ENCODE results near the gene ALDH8A1. TPM values are rescaled to one million over a fixed set of nuclear protein-coding genes. Genes with fewer than 3 reads are reported as not detected.

ALDH8A1 gene
- total RNA-seq (1 to 10 TPM; 1.8 to 3.6 (median 2.1) TPM), total RNA-seq (0.24 to 5.2 (median 1.3) reads per million in 29 experiments)
- total RNA-seq (2013): 1.8 TPM

DNA sequence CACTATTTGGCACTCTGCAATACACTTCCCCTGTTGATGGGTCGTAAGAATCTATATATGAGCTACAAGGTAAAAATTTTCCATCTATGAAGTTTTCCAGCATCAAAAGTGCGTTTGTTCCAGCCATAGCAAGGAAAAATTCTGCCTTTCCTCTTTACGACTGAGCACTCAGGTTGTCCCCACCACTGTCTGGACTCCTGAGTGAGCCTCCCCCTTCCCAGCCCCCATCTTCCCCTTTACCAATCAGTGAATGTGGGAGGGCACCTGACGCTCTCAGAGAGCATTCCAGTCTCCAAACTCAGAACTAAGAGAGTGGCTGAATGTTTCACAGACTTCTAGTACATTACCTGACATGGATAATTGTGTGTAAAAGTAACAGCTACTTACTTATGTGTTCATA, at the start of gene ALDH8A1:
TSS of gene ALDH8A1 (minus strand) at position 175 of the 400 bp plus-strand sequence. CDS start at position 127, 48 bp downstream.
- Histone ChIP-seq H3K27ac (ENCODE audit: low read length) (no peak within 1 kb of the TSS), H3K9me3 (no peaks in the 10 kb centered on the region), H3K4me1 (ENCODE audit: control insufficient read depth in 1 of 2, extremely low read depth in 1 of 2, insufficient read depth in 2 of 2, low read length in 2 of 2) (no peaks in the 10 kb centered on the region), H3K27me3 (replicated peaks in 1 of 2; ENCODE audit: control insufficient read depth in 2 of 2, extremely low read depth in 1 of 2, insufficient read depth in 2 of 2, low read length in 1 of 2) (no peaks in the 10 kb centered on the region), H3K36me3 (ENCODE audit: control insufficient read depth in 2 of 2, extremely low read depth in 1 of 2, insufficient read depth in 1 of 2, low read length in 1 of 2) (no peaks in the 10 kb centered on the region), H3K4me3 (ENCODE audit: control insufficient read depth in 1 of 2, extremely low read depth in 1 of 2, low read length in 1 of 2) (no peak within 1 kb of the TSS)
- H3K27ac Mint-ChIP-seq: no peak within 1 kb of the TSS
- H3K9me3 Mint-ChIP-seq: peaks cover 0 to 3% (median 0%) of the 10 kb centered on the region in 3 donors
- H3K4me1 Mint-ChIP-seq: no peaks in the 10 kb centered on the region
- ChIA-PET CTCF (interaction anchor here (0.6 to 1.7 kb wide), 3 partner anchors 8 to 113 kb away, joined by 3 to 6 read pairs (median 3); no protein-coding TSS in a partner anchor), POLR2A (interaction anchor here in 1 of 2 donors (0.6 kb wide), 2 partner anchors 9 to 60 kb away, joined by 3 to 6 read pairs; no protein-coding TSS in a partner anchor)
- ATAC-seq (replicated peaks in 1 of 4) (no peak), DNase-seq (no peak)
- no peaks in the 10 kb centered on the region for H3K27me3 Mint-ChIP-seq
- 80% methylated on average over 1 of the region's 4 CpGs for WGBS (ENCODE audit: insufficient coverage)
- no peak within 1 kb of the TSS for H3K4me3 Mint-ChIP-seq
- H3K36me3 Mint-ChIP-seq: no peaks in the 10 kb centered on the region

DNA sequence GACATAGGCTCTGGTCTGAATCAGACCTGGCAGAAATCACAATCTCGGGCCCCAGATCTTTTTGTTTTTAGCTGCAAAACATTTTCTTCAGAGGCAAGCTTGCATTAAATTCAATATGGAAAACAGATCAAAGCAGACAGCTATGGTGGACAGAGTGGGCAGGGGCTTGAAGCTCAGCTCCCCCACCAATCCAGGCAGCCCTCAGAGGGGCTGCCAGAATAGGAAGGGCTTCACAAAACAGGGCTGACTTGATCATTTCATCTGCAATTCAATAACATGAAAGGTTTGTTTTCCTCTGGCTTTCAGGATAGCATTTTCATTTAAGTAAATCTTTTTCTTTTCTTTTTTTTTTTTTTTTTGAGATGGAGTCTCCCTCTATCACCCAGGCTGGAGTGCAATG, 49.2 kb upstream of the ALDH8A1 start:
- Mint-ChIP-seq H3K27me3 (no peaks in the 10 kb centered on the region), H3K4me3 (no peak overlapping the region), H3K9me3 (no peaks in the 10 kb centered on the region), H3K27ac (no peak overlapping the region), H3K4me1 (peaks cover 0 to 22% (median 5%) of the 10 kb centered on the region in 3 donors), H3K36me3 (peaks cover 36% of the 10 kb centered on the region)
- Histone ChIP-seq H3K36me3 (ENCODE audit: control insufficient read depth in 2 of 2, extremely low read depth in 1 of 2, insufficient read depth in 1 of 2, low read length in 1 of 2) (peaks cover 0 to 30% of the 10 kb centered on the region in 2 donors), H3K4me1 (ENCODE audit: control insufficient read depth in 1 of 2, extremely low read depth in 1 of 2, insufficient read depth in 2 of 2, low read length in 2 of 2) (peaks cover 0 to 2% of the 10 kb centered on the region in 2 experiments), H3K27me3 (replicated peaks in 1 of 2; ENCODE audit: control insufficient read depth in 2 of 2, extremely low read depth in 1 of 2, insufficient read depth in 2 of 2, low read length in 1 of 2) (no peaks in the 10 kb centered on the region), H3K4me3 (ENCODE audit: control insufficient read depth in 1 of 2, extremely low read depth in 1 of 2, low read length in 1 of 2) (no peak overlapping the region), H3K27ac (ENCODE audit: low read length) (no peak overlapping the region), H3K9me3 (no peaks in the 10 kb centered on the region)
- ChIA-PET POLR2A (interaction anchor here (0.7 to 0.8 kb wide), 2 partner anchors 482 to 654 kb away, joined by 6 to 8 read pairs; no protein-coding TSS in a partner anchor), CTCF (interaction anchor here in 1 of 2 donors (0.7 kb wide), 2 partner anchors 34 to 351 kb away, joined by 4 to 7 read pairs; no protein-coding TSS in a partner anchor)
- DNase-seq (no peak), ATAC-seq (replicated peaks in 1 of 4) (no peak)
- WGBS (ENCODE audit: insufficient coverage): no CpG with 5 or more reads among the region's 1 CpG

GRCh38 chr6:134997133-134997995, 47.5 kb upstream of the ALDH8A1 start:
- H3K4me3 ChIP-seq (ENCODE audit: control insufficient read depth in 1 of 2, extremely low read depth in 1 of 2, low read length in 1 of 2): no peak overlapping the region
- H3K36me3 Mint-ChIP-seq: peaks cover 41% of the 10 kb centered on the region
- ATAC-seq (replicated peaks in 1 of 4) (no peak), DNase-seq (no peak)
- peaks cover 0 to 17% (median under 1%) of the 10 kb centered on the region in 3 donors for H3K4me1 Mint-ChIP-seq
- POLR2A ChIA-PET: interaction anchor here in 1 of 2 donors (0.6 to 0.7 kb wide), 2 partner anchors 20 to 22 kb away, joined by 3 to 5 read pairs; no protein-coding TSS in a partner anchor
- H3K4me1 ChIP-seq (ENCODE audit: control insufficient read depth in 1 of 2, extremely low read depth in 1 of 2, insufficient read depth in 2 of 2, low read length in 2 of 2): peaks cover 0 to 2% of the 10 kb centered on the region in 2 experiments
- 71% methylated on average over 5 of the region's 9 CpGs for WGBS (ENCODE audit: insufficient coverage)
- peaks cover 0 to 36% of the 10 kb centered on the region in 2 donors for H3K36me3 ChIP-seq (ENCODE audit: control insufficient read depth in 2 of 2, extremely low read depth in 1 of 2, insufficient read depth in 1 of 2, low read length in 1 of 2)
- H3K9me3 Mint-ChIP-seq: no peaks in the 10 kb centered on the region
- no peak overlapping the region for H3K4me3 Mint-ChIP-seq
- no peaks in the 10 kb centered on the region for H3K27me3 Mint-ChIP-seq
- H3K9me3 ChIP-seq: no peaks in the 10 kb centered on the region
- H3K27me3 ChIP-seq (replicated peaks in 1 of 2; ENCODE audit: control insufficient read depth in 2 of 2, extremely low read depth in 1 of 2, insufficient read depth in 2 of 2, low read length in 1 of 2): no peaks in the 10 kb centered on the region
- CTCF ChIA-PET: interaction anchor here in 1 of 2 donors (0.6 kb wide), 1 partner anchor 275 kb away, joined by 3 read pairs; no protein-coding TSS in a partner anchor
- no peak overlapping the region for H3K27ac ChIP-seq (ENCODE audit: low read length)
- H3K27ac Mint-ChIP-seq: peak overlapping the region; percentile 4 to 29

DNA sequence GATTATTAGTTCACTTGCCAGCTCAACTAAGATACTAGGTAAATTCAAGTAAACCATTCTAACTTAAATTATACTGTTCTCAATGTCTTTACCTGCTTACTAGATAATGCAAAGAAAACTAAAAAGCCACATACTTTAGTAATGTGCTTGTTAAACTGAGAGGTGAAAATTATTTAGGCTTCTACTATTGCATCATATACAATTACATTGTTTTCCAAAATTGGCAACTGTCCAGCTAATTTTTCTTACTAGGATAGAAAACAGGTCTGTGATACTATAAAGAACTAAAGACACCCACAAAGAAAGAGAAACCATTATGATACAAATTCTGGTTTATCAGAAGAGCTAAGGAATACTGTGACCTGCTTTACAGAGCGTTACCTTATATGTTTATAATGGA, 45.6 kb upstream of the ALDH8A1 start:
- peaks cover 0 to 42% of the 10 kb centered on the region in 2 donors for H3K36me3 ChIP-seq (ENCODE audit: control insufficient read depth in 2 of 2, extremely low read depth in 1 of 2, insufficient read depth in 1 of 2, low read length in 1 of 2)
- Mint-ChIP-seq H3K36me3 (peaks cover 42% of the 10 kb centered on the region), H3K9me3 (no peaks in the 10 kb centered on the region), H3K27ac (no peak overlapping the region), H3K4me3 (no peak overlapping the region), H3K4me1 (peaks cover 1 to 16% (median 3%) of the 10 kb centered on the region in 3 donors), H3K27me3 (no peaks in the 10 kb centered on the region)
- CTCF ChIA-PET: interaction anchor here in 1 of 2 donors (1.1 kb wide), 1 partner anchor 9 kb away, joined by 4 read pairs; no protein-coding TSS in a partner anchor
- ATAC-seq (replicated peaks in 1 of 4): no peak
- H3K9me3 ChIP-seq: no peaks in the 10 kb centered on the region
- peaks cover 0 to 2% of the 10 kb centered on the region in 2 experiments for H3K4me1 ChIP-seq (ENCODE audit: control insufficient read depth in 1 of 2, extremely low read depth in 1 of 2, insufficient read depth in 2 of 2, low read length in 2 of 2)
- POLR2A ChIA-PET: no interaction called here
- no peak for DNase-seq
- no peak overlapping the region for H3K27ac ChIP-seq (ENCODE audit: low read length)
- no peak overlapping the region for H3K4me3 ChIP-seq (ENCODE audit: control insufficient read depth in 1 of 2, extremely low read depth in 1 of 2, low read length in 1 of 2)
- H3K27me3 ChIP-seq (replicated peaks in 1 of 2; ENCODE audit: control insufficient read depth in 2 of 2, extremely low read depth in 1 of 2, insufficient read depth in 2 of 2, low read length in 1 of 2): no peaks in the 10 kb centered on the region
- WGBS (ENCODE audit: insufficient coverage): no CpG with 5 or more reads among the region's 1 CpG

- Histone ChIP-seq H3K27me3 (replicated peaks in 1 of 2; ENCODE audit: control insufficient read depth in 2 of 2, extremely low read depth in 1 of 2, insufficient read depth in 2 of 2, low read length in 1 of 2) (no peaks in the 10 kb centered on the region), H3K36me3 (ENCODE audit: control insufficient read depth in 2 of 2, extremely low read depth in 1 of 2, insufficient read depth in 1 of 2, low read length in 1 of 2) (peaks cover 0 to 41% of the 10 kb centered on the region in 2 donors), H3K27ac (ENCODE audit: low read length) (no peak overlapping the region), H3K4me3 (ENCODE audit: control insufficient read depth in 1 of 2, extremely low read depth in 1 of 2, low read length in 1 of 2) (no peak overlapping the region), H3K4me1 (ENCODE audit: control insufficient read depth in 1 of 2, extremely low read depth in 1 of 2, insufficient read depth in 2 of 2, low read length in 2 of 2) (peaks cover 0 to 2% of the 10 kb centered on the region in 2 experiments), H3K9me3 (no peaks in the 10 kb centered on the region)
- no peak for ATAC-seq (replicated peaks in 1 of 4)
- no peak for DNase-seq
- CTCF ChIA-PET: interaction anchor here (0.6 to 1.5 kb wide), 6 partner anchors 9 to 190 kb away, joined by 3 to 11 read pairs (median 4); partner anchors contain the start of gene HBS1L (in 1 of the 2)
- POLR2A ChIA-PET: no interaction called here
- peaks cover 1 to 16% (median 7%) of the 10 kb centered on the region in 3 donors for H3K4me1 Mint-ChIP-seq
- H3K27me3 Mint-ChIP-seq: no peaks in the 10 kb centered on the region
- no peak overlapping the region for H3K4me3 Mint-ChIP-seq
- no peak overlapping the region for H3K27ac Mint-ChIP-seq
- peaks cover 48% of the 10 kb centered on the region for H3K36me3 Mint-ChIP-seq
- H3K9me3 Mint-ChIP-seq: no peaks in the 10 kb centered on the region
Measured at GRCh38 chr6:134994431-134994830, 44.5 kb upstream of the ALDH8A1 start.

DNA sequence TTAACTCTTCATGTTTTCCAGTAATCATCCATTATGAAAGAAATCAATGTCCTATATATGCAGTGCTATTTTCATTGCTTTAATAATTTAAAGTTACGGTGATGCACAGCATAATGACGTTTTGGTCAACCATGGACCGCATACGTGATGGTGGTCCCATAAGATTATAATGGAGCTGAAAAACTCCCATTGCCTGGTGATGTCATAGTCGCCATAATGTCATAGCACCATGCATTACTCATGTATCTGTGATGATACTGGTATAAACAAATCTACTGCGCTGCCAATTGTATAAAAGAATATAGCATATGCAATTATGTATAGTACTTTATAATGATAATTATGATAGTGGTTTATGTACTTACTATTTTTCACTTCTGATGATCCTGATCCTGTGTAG, 42.3 kb upstream of the ALDH8A1 start:
- no peak overlapping the region for H3K27ac Mint-ChIP-seq
- no peak overlapping the region for H3K4me3 ChIP-seq (ENCODE audit: control insufficient read depth in 1 of 2, extremely low read depth in 1 of 2, low read length in 1 of 2)
- no peaks in the 10 kb centered on the region for H3K4me1 ChIP-seq (ENCODE audit: control insufficient read depth in 1 of 2, extremely low read depth in 1 of 2, insufficient read depth in 2 of 2, low read length in 2 of 2)
- no peaks in the 10 kb centered on the region for H3K9me3 ChIP-seq
- CTCF ChIA-PET: interaction anchor here in 1 of 2 donors (0.6 to 1.2 kb wide), 3 partner anchors 10 to 860 kb away, joined by 3 to 7 read pairs (median 5); no protein-coding TSS in a partner anchor
- WGBS (ENCODE audit: insufficient coverage): 80% methylated on average over 1 of the region's 6 CpGs
- H3K36me3 ChIP-seq (ENCODE audit: control insufficient read depth in 2 of 2, extremely low read depth in 1 of 2, insufficient read depth in 1 of 2, low read length in 1 of 2): peaks cover 0 to 41% of the 10 kb centered on the region in 2 donors
- ATAC-seq (replicated peaks in 1 of 4) (no peak), DNase-seq (no peak)
- no peaks in the 10 kb centered on the region for H3K27me3 ChIP-seq (replicated peaks in 1 of 2; ENCODE audit: control insufficient read depth in 2 of 2, extremely low read depth in 1 of 2, insufficient read depth in 2 of 2, low read length in 1 of 2)
- H3K27ac ChIP-seq (ENCODE audit: low read length): no peak overlapping the region
- peaks cover 1 to 7% (median 2%) of the 10 kb centered on the region in 3 donors for H3K4me1 Mint-ChIP-seq
- H3K9me3 Mint-ChIP-seq: no peaks in the 10 kb centered on the region
- H3K36me3 Mint-ChIP-seq: peaks cover 50% of the 10 kb centered on the region
- H3K4me3 Mint-ChIP-seq: no peak overlapping the region
- no peaks in the 10 kb centered on the region for H3K27me3 Mint-ChIP-seq
- POLR2A ChIA-PET: interaction anchor here in 1 of 2 donors (0.6 kb wide), 1 partner anchor 102 kb away, joined by 4 read pairs; no protein-coding TSS in a partner anchor

All from T-cell (primary cell).